Trophoblast cell (in vitro differentiated cells and primary cell): ENCODE data around the gene ITPR1. TPM values are rescaled to one million over a fixed set of nuclear protein-coding genes. Genes with fewer than 3 reads are reported as not detected.

Source experiments
- DNase-seq, 2 donors: peaks; one replicate each; pipeline ENCODE4 v3.0.0-alpha.2; 2016
- H2AFZ ChIP-seq: 2 replicates; pipeline ENCODE4 v1.6.1; 2013; ENCODE audit warnings: low read length, moderate library complexity, mild to moderate bottlenecking; ENCODE audit not compliant: insufficient read depth, poor library complexity
- H2AK5ac ChIP-seq: 2 replicates; pipeline ENCODE4 v1.6.1; 2013; ENCODE audit warnings: mild to moderate bottlenecking, low read length
- H2BK120ac ChIP-seq: 2 replicates; pipeline ENCODE4 v1.6.1; 2013; ENCODE audit warnings: low read length, mild to moderate bottlenecking, moderate library complexity; ENCODE audit not compliant: insufficient read depth, poor library complexity
- H2BK12ac ChIP-seq: 2 replicates; pipeline ENCODE4 v1.6.1; 2013; ENCODE audit warnings: mild to moderate bottlenecking, low read length, moderate library complexity
- H2BK5ac ChIP-seq: 2 replicates; pipeline ENCODE4 v1.6.1; 2013; ENCODE audit warnings: low read length, low read depth, moderate library complexity, mild to moderate bottlenecking; ENCODE audit not compliant: poor library complexity
- H3K14ac ChIP-seq: 2 replicates; pipeline ENCODE4 v1.6.1; 2013; ENCODE audit warnings: mild to moderate bottlenecking, low read length
- H3K18ac ChIP-seq: 2 replicates; pipeline ENCODE4 v1.6.1; 2013; ENCODE audit warnings: mild to moderate bottlenecking, low read length
- H3K23ac ChIP-seq: 2 replicates; pipeline ENCODE4 v1.6.1; 2013; ENCODE audit warnings: low read length
- H3K27ac ChIP-seq: 2 replicates; pipeline ENCODE4 v1.5.1; 2013; ENCODE audit warnings: low read depth, mild to moderate bottlenecking, inconsistent platforms, low read length, moderate library complexity
- H3K27me3 ChIP-seq: 2 replicates; pipeline ENCODE4 v1.6.1; 2013; ENCODE audit warnings: inconsistent platforms, mild to moderate bottlenecking, low read length, moderate library complexity; ENCODE audit not compliant: insufficient read depth
- H3K36me3 ChIP-seq, 2 experiments: 1 replicate in 1 of 2; 2 replicates in 1 of 2; pipeline ENCODE4 v1.6.1; 2013; ENCODE audit warnings: low read length in 2 of 2, mild to moderate bottlenecking in 2 of 2, moderate library complexity in 1 of 2; ENCODE audit not compliant: insufficient read depth in 2 of 2, control insufficient read depth in 1 of 2
- H3K4ac ChIP-seq: 2 replicates; pipeline ENCODE4 v1.6.1; 2013; ENCODE audit warnings: low read depth, mild to moderate bottlenecking, low read length, moderate library complexity
- H3K4me1 ChIP-seq, 2 experiments: 1 replicate in 1 of 2; 2 replicates in 1 of 2; pipeline ENCODE4 v1.6.1; 2013; ENCODE audit warnings: low read length in 2 of 2, mild to moderate bottlenecking in 2 of 2, moderate library complexity in 1 of 2; ENCODE audit not compliant: insufficient read depth in 2 of 2, control insufficient read depth in 1 of 2
- H3K4me2 ChIP-seq: 2 replicates; pipeline ENCODE4 v1.6.1; 2013; ENCODE audit warnings: inconsistent platforms, mild to moderate bottlenecking, low read length, moderate library complexity
- H3K4me3 ChIP-seq: 2 replicates; pipeline ENCODE4 v1.5.1; 2013; ENCODE audit warnings: mild to moderate bottlenecking, low read depth, low read length, inconsistent platforms
- H3K79me1 ChIP-seq: one replicate; pipeline ENCODE4 v1.6.1; 2013; ENCODE audit warnings: low read length
- H3K79me2 ChIP-seq: 2 replicates; pipeline ENCODE4 v1.6.1; 2013; ENCODE audit warnings: low read length, mild to moderate bottlenecking; ENCODE audit not compliant: control insufficient read depth, insufficient read depth, poor library complexity
- H3K9ac ChIP-seq: 2 replicates; pipeline ENCODE4 v1.6.1; 2013; ENCODE audit warnings: mild to moderate bottlenecking, low read length
- H3K9me3 ChIP-seq: 2 replicates; pipeline ENCODE4 v1.6.1; 2013; ENCODE audit warnings: low read depth, mild to moderate bottlenecking, control low read depth, inconsistent platforms, low read length; ENCODE audit not compliant: insufficient read depth
- H4K12ac ChIP-seq: 2 replicates; pipeline ENCODE4 v1.6.1; 2013; ENCODE audit warnings: low read depth, mild to moderate bottlenecking, low read length, moderate library complexity
- H4K8ac ChIP-seq: 2 replicates; pipeline ENCODE4 v1.6.1; 2013; ENCODE audit warnings: low read depth, mild to moderate bottlenecking, low read length, moderate library complexity
- H4K91ac ChIP-seq: one replicate; pipeline ENCODE4 v1.6.1; 2013; ENCODE audit warnings: low read depth, mild to moderate bottlenecking, low read length, moderate library complexity
- WGBS: extraction: QIAGEN DNeasy Blood & Tissue Kit; methylation state at CpG from one replicate; pipeline ENCODE4 v1.1.7; 2013; ENCODE audit warnings: missing lambda C conversion rate; ENCODE audit not compliant: insufficient read length, insufficient coverage; ENCODE audit errors: extremely low coverage; 5-methylcytosine and 5-hydroxymethylcytosine counted together
- polyA plus RNA-seq: library from polyadenylated mRNA; stranded (reverse); fragments of 200-250 nt; gene quantifications from 2 replicates; pipeline ENCODE4 v1.2.3, GENCODE V29; 2013

Gene ITPR1
- 1.1 TPM in 2 replicates for polyA plus RNA-seq

- H2AK5ac ChIP-seq = no peak within 1 kb of the TSS
- H3K79me1 ChIP-seq = peaks cover 3% of the 10 kb centered on the region
- peak within 1 kb of the TSS; percentile 13 for H3K9ac ChIP-seq
- no CpG with 5 or more reads among the region's 47 CpGs for WGBS
- no peak within 1 kb of the TSS for H3K18ac ChIP-seq
- H3K23ac ChIP-seq = no peak within 1 kb of the TSS
- peak within 1 kb of the TSS; percentile 23 for H2AFZ ChIP-seq
- H2BK120ac ChIP-seq = no peak within 1 kb of the TSS
- no peak within 1 kb of the TSS for H2BK5ac ChIP-seq
- H4K8ac ChIP-seq = no peak within 1 kb of the TSS
- H3K9me3 ChIP-seq = peaks cover 3% of the 10 kb centered on the region
- no peak within 1 kb of the TSS for H4K12ac ChIP-seq
- H3K27ac ChIP-seq = no peak within 1 kb of the TSS
- H3K4ac ChIP-seq = no peak within 1 kb of the TSS
- no peak within 1 kb of the TSS for H3K14ac ChIP-seq
- H3K79me2 ChIP-seq = no peaks in the 10 kb centered on the region
- peak within 1 kb of the TSS; percentile 82 for H3K4me2 ChIP-seq
- no peaks in the 10 kb centered on the region for H3K36me3 ChIP-seq
- no peak within 1 kb of the TSS for H2BK12ac ChIP-seq
- H3K4me3 ChIP-seq = peak within 1 kb of the TSS; percentile 78
- H3K27me3 ChIP-seq = peaks cover 13% of the 10 kb centered on the region
- no peak within 1 kb of the TSS for H4K91ac ChIP-seq
- peak; percentile 98 to 99 for DNase-seq
- peaks cover 0 to 2% of the 10 kb centered on the region in 2 experiments for H3K4me1 ChIP-seq
Measured at GRCh38 chr3:4493014-4493940, at the start of gene ITPR1. ITPR1 (plus strand) TSS chr3:4493348; CDS start chr3:4516492, 23,144 bp downstream.

DNA sequence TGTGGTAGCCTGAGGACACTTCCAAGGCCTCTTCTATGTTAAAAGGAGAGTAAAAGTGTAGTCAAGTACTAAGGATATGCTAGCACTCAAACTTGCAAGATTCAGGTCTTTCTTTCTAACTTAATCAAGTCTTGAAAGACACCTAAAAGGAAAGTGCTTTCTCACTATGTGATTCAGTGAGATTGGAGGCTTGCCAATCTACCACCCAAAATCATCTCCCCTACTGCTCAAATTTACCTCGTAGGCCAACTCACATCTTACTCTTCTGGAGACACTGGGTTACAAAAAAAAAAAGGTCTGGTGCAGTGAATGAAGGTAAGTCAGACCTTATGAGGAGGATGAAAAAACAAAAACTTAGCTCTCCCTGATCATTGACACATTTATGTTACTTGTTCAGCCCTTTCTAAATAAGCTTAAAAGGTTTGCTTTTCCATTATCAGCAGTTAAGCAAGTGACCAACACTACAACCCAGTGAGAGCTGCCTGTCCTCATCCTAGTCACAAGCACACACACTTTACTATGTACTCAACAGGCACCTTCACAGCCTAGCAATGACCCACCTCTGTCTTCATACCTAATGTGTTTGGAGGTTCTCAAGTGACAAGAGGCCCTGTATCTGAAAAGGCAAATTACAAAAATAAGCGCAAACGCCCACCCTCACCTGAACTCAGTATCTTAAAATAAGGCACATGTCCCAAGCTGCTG, 45.7 kb upstream of the ITPR1 start:
- H4K8ac ChIP-seq = no peak overlapping the region
- no peaks in the 10 kb centered on the region for H3K4me1 ChIP-seq
- no peak overlapping the region for H3K14ac ChIP-seq
- no peaks in the 10 kb centered on the region for H3K79me2 ChIP-seq
- H2BK5ac ChIP-seq = no peak overlapping the region
- H3K36me3 ChIP-seq = no peaks in the 10 kb centered on the region
- no peak overlapping the region for H3K4me3 ChIP-seq
- H4K91ac ChIP-seq = no peak overlapping the region
- H3K9ac ChIP-seq = no peak overlapping the region
- no peak overlapping the region for H2BK120ac ChIP-seq
- DNase-seq = no peak
- no peak overlapping the region for H3K27ac ChIP-seq
- no peak overlapping the region for H2AK5ac ChIP-seq
- no peak overlapping the region for H3K18ac ChIP-seq
- H3K79me1 ChIP-seq = no peaks in the 10 kb centered on the region
- no peak overlapping the region for H3K4me2 ChIP-seq
- H2BK12ac ChIP-seq = no peak overlapping the region
- no peaks in the 10 kb centered on the region for H3K9me3 ChIP-seq
- no peak overlapping the region for H2AFZ ChIP-seq
- H3K27me3 ChIP-seq = no peaks in the 10 kb centered on the region
- WGBS = no CpG with 5 or more reads among the region's 3 CpGs
- peak overlapping the region; percentile 6 for H3K23ac ChIP-seq
- H4K12ac ChIP-seq = no peak overlapping the region
- H3K4ac ChIP-seq = no peak overlapping the region

GRCh38 chr3:4448187-4448586, 45.0 kb upstream of the ITPR1 start:
- no CpG with 5 or more reads among the region's 6 CpGs for WGBS
- H3K36me3 ChIP-seq = no peaks in the 10 kb centered on the region
- no peak overlapping the region for H3K4ac ChIP-seq

DNA sequence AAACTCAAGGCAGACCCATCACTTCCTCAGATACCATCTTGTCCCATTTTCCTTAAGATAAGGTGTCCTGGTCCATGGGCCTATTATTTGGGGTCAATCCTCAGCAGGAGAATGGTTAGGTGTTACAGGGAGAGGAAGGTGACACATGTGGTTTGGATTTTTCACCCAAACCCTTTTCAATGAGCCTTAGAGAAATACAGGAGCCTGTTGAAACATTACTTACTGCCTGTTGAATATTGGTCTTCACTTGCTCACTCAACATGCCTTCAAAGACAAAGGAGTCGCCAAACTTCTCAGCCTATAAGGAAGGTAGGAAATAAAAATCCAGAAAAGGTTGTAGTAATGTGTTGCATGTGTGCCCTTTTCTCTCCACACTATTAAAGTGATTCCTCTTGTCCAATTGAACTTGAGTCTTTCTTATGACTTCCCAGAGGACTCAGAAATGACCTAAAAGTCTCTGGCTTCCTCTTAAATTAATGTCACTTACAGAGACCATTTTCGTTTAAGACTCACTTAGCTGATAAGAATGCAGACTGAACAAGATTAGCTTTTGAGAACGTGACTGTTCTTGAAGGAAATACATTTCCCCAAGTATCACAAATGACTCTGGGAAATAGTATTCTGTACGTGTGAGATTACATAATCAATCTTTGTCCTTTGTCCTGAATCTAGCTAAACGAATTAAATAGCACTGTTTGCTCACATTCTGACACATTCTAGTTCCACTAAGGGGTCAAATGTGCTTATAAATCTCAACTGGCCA, 43.9 kb upstream of the ITPR1 start:
- Histone ChIP-seq H2AK5ac (no peak overlapping the region), H2BK12ac (no peak overlapping the region), H2AFZ (no peak overlapping the region), H3K23ac (no peak overlapping the region), H3K79me1 (no peaks in the 10 kb centered on the region), H3K18ac (no peak overlapping the region), H3K9me3 (no peaks in the 10 kb centered on the region), H3K36me3 (no peaks in the 10 kb centered on the region), H3K4ac (no peak overlapping the region), H3K27me3 (no peaks in the 10 kb centered on the region), H3K79me2 (no peaks in the 10 kb centered on the region), H3K14ac (no peak overlapping the region), H3K4me2 (no peak overlapping the region), H4K91ac (no peak overlapping the region), H2BK120ac (no peak overlapping the region), H3K27ac (no peak overlapping the region), H3K9ac (no peak overlapping the region), H2BK5ac (no peak overlapping the region), H4K8ac (no peak overlapping the region), H3K4me1 (no peaks in the 10 kb centered on the region), H4K12ac (no peak overlapping the region), H3K4me3 (no peak overlapping the region)
- DNase-seq = no peak
- WGBS = no CpG with 5 or more reads among the region's 5 CpGs

More at GRCh38 chr3:4448187-4448586, 45.0 kb upstream of the ITPR1 start:
- Histone ChIP-seq H4K12ac (no peak overlapping the region), H3K27me3 (no peaks in the 10 kb centered on the region), H3K4me2 (no peak overlapping the region), H3K9me3 (no peaks in the 10 kb centered on the region), H3K9ac (no peak overlapping the region), H4K8ac (no peak overlapping the region), H3K18ac (no peak overlapping the region), H2AK5ac (no peak overlapping the region), H3K79me1 (no peaks in the 10 kb centered on the region), H3K27ac (no peak overlapping the region), H3K4me1 (no peaks in the 10 kb centered on the region), H4K91ac (no peak overlapping the region), H2AFZ (no peak overlapping the region), H3K14ac (no peak overlapping the region), H3K4me3 (no peak overlapping the region), H2BK5ac (no peak overlapping the region), H3K79me2 (no peaks in the 10 kb centered on the region), H2BK12ac (no peak overlapping the region), H2BK120ac (no peak overlapping the region), H3K23ac (no peak overlapping the region)
- no peak for DNase-seq
